ENCODE results near the gene KDM1A. TPM values are rescaled to one million over a fixed set of nuclear protein-coding genes. Genes with fewer than 3 reads are reported as not detected.

KDM1A gene
- polyA plus RNA-seq, 4 donors = 102 to 137 (median 131) TPM

GRCh38 chr1:23065385-23065784 lies 46.1 kb downstream of the KDM1A start:
- no peak for DNase-seq (ENCODE audit: low read depth in 4 of 4, low spot score in 3 of 4)

DNA sequence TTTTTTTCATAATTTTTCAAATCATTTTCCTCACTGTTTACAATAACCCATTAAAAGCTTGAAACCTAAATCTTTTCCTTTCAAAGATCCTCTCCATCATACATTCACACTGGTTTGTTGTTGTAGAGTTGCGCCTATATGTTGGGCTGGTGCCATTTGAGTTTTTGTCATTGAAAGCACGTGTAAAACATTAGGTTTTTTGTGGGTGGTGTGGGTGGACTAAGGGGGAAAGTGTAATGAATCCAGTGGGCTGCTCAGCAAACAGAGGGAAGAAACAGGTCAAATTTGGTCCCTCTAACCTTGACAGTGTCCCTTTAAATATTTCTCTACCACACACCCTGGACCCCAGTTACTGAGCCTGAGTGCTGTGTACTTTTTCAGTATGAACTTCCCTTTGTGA lies 46.8 kb downstream of the KDM1A start:
- no peak for DNase-seq (ENCODE audit: low read depth in 4 of 4, low spot score in 3 of 4)

GRCh38 chr1:23069149-23069548 lies 49.9 kb downstream of the KDM1A start:
- no peak for DNase-seq (ENCODE audit: low read depth in 4 of 4, low spot score in 3 of 4)

- no peak for DNase-seq (ENCODE audit: low read depth in 4 of 4, low spot score in 3 of 4)
Observed at GRCh38 chr1:23069675-23070074, 50.4 kb downstream of the KDM1A start.

- no peak for DNase-seq (ENCODE audit: low read depth in 4 of 4, low spot score in 3 of 4)
Observed at GRCh38 chr1:23074012-23074411, 54.7 kb downstream of the KDM1A start.

GRCh38 chr1:23079025-23079424 lies 59.8 kb downstream of the KDM1A start:
- DNase-seq (ENCODE audit: low read depth in 4 of 4, low spot score in 3 of 4) = no peak

GRCh38 chr1:23080885-23081284 lies 61.6 kb downstream of the KDM1A start:
- DNase-seq (ENCODE audit: low read depth in 4 of 4, low spot score in 3 of 4) = no peak

DNA sequence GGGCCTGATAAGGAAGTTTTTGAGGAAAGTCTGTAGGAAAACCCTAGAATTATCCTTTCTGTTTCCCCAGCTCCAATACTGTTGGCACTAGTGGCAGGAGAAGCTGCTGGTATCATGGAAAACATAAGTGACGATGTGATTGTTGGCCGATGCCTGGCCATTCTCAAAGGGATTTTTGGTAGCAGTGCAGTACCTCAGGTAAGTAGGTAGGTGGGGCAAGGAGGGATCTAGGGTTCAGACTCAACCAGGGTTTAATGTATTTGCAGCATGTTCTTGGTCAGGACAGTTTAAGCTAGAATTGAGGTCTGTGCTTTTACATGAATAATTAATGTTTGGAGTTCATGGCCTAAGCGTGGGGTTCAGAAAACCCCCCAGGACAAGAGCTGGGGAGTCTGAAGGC lies 62.1 kb downstream of the KDM1A start:
- no peak for DNase-seq (ENCODE audit: low read depth in 4 of 4, low spot score in 3 of 4)

- no peak for DNase-seq (ENCODE audit: low read depth in 4 of 4, low spot score in 3 of 4)
Observed at GRCh38 chr1:23083714-23084480, 64.6 kb downstream of the KDM1A start.

GRCh38 chr1:23084880-23085279 lies 65.6 kb downstream of the KDM1A start:
- no peak for DNase-seq (ENCODE audit: low read depth in 4 of 4, low spot score in 3 of 4)

GRCh38 chr1:23085696-23086095 lies 66.4 kb downstream of the KDM1A start:
- DNase-seq (ENCODE audit: low read depth in 4 of 4, low spot score in 3 of 4) = no peak

- DNase-seq (ENCODE audit: low read depth in 4 of 4, low spot score in 3 of 4) = no peak
Observed at GRCh38 chr1:23088027-23088426, 68.8 kb downstream of the KDM1A start.

DNA sequence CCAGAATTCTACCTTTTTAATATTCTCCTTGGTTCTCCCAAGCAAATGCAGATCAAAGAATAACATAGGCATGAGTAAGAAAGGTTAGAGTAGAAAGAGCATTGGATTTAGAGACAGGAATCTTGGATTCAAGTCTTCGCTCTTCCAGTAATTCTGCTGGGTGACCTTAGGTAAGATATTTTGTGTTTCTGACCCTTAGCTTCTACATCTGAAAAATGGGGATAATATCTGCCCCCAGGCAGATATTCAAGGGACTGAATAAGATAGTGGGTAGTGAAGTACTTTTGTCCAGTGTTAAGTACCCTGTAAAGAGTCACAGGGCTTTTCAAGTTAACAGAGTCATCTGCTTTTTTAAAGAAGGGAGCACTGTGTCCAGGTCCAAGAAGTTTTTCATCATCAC lies 70.8 kb downstream of the KDM1A start:
- DNase-seq (ENCODE audit: low read depth in 4 of 4, low spot score in 3 of 4) = no peak

DNA sequence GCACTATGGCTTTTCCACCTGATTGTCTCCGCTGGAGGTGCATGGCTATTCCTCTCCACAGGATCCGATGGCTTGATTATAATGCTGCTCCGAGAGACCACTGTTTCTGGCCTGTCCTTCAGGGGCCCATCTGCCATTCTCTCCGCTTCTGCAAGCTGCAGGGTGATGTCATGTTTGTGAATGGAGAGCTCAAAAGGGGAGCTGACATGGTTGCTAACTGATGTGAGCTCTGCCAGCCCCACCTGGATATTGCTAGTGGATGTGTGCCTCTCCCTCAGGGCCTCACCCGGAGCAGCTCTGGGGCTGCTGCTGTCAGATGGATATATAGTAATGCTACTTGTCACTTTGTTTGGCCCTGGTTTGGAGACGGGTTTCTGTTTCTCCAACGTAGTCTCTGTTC lies 72.3 kb downstream of the KDM1A start:
- no peak for DNase-seq (ENCODE audit: low read depth in 4 of 4, low spot score in 3 of 4)

DNA sequence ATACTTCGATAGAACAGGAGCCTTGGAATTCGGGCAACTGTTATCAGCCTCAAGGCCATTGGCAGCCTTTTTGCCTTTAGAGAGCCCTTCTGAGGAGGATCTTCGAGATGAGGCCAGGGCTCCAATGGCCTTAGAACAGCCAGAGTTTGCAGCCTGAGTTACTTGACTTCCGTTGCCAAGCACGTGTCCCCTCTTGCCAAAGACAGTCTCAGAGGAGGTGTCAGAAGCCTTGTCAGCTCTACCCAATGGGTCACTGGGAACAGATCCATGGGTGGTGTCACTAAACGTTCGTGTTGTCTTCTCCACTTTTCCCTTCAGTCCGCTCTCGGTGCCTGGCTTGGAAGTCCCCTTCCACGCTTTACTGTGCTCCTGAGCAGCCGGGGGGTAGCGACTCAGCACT lies 73.2 kb downstream of the KDM1A start:
- no peak for DNase-seq (ENCODE audit: low read depth in 4 of 4, low spot score in 3 of 4)

- no peak for DNase-seq (ENCODE audit: low read depth in 4 of 4, low spot score in 3 of 4)
Observed at GRCh38 chr1:23097316-23097715, 78.0 kb downstream of the KDM1A start.

GRCh38 chr1:23098463-23099170 lies 79.3 kb downstream of the KDM1A start:
- DNase-seq (ENCODE audit: low read depth in 4 of 4, low spot score in 3 of 4) = peak in 3 of 4 donors; percentile 58 to 62 (median 58)

DNA sequence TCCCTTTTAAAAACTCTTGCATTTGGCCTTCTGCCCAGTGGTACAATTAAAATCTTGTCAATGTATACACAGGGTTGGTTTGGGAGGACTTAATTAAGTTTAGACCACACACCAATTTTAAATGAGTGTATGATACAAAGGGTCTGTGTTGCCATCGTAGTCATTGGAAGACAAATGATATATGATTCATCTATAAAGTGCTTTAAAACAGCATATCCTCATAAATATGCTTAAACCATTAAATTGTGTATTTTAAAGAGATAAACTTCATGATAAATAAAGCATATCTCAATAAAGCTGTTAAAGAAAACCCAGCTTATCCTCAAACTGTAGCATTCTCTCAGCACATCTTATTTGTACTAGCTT lies 79.9 kb downstream of the KDM1A start:
- DNase-seq (ENCODE audit: low read depth in 4 of 4, low spot score in 3 of 4) = no peak

- DNase-seq (ENCODE audit: low read depth in 4 of 4, low spot score in 3 of 4) = no peak
Observed at GRCh38 chr1:23100074-23100748, 80.9 kb downstream of the KDM1A start.

- no peak for DNase-seq (ENCODE audit: low read depth in 4 of 4, low spot score in 3 of 4)
Observed at GRCh38 chr1:23101101-23101827, 82.0 kb downstream of the KDM1A start.

DNA sequence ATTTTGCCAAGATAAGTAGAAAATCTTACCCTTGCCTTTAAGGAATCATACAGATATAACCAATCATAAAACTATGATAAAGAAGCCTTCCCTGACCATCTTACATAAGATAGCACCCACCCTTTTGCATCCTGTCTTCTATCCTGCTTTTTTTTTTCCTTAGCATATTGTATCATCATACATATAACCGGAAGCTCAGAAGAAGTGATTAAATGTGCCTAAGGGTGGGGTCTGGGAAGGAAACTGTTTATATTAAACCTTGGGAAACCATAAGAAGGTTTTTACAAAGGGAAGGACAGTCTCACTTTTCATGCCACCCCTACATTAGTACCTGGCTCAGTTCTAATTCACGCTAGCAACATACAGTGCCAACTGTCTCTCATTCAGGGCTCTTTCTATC lies 82.6 kb downstream of the KDM1A start:
- no peak for DNase-seq (ENCODE audit: low read depth in 4 of 4, low spot score in 3 of 4)
